SK-N-SH treated with all-trans-retinoic acid at 6 μM for 48 hours (cell line): ENCODE data around the gene TMEM131.

Source experiments
- ATAC-seq: fragments of 200-7000 bp; cut with Tn5 transposase; 3 replicates; pipeline ENCODE4 v1.9.1; 2020; ENCODE audit warnings: mild to moderate bottlenecking, moderate library complexity
- ARNTL ChIP-seq: fragments of 450-650 bp; formaldehyde crosslinking; IDR thresholded peaks from 2 replicates; pipeline ENCODE4 v1.5.0; 2020; ENCODE audit warnings: low read depth, mild to moderate bottlenecking, moderate library complexity, borderline replicate concordance
- BACH2 ChIP-seq: fragments of 250-450 bp; sonication (Bioruptor Pico); IDR thresholded peaks from 2 replicates; pipeline ENCODE4 v1.9.0; 2021; ENCODE audit warnings: mild to moderate bottlenecking, borderline replicate concordance
- CREB5 ChIP-seq: fragments of 250-450 bp; sonication (Bioruptor Pico); IDR thresholded peaks from 2 replicates; pipeline ENCODE4 v1.5.1; 2020; ENCODE audit warnings: low read depth, mild to moderate bottlenecking, moderate library complexity
- CSDC2 ChIP-seq: fragments of 250-450 bp; sonication (Bioruptor Pico); IDR thresholded peaks from 2 replicates; pipeline ENCODE4 v1.5.0; 2020; ENCODE audit warnings: mild to moderate bottlenecking, moderate library complexity
- ESRRG ChIP-seq: fragments of 250-450 bp; sonication (Bioruptor Pico); IDR thresholded peaks from 2 replicates; pipeline ENCODE4 v1.6.1; 2021; ENCODE audit warnings: mild to moderate bottlenecking
- GLIS3 ChIP-seq: fragments of 250-450 bp; sonication (Bioruptor Pico); IDR thresholded peaks from 2 replicates; pipeline ENCODE4 v1.5.0; 2020; ENCODE audit warnings: mild to moderate bottlenecking, moderate library complexity
- ISL1 ChIP-seq: fragments of 250-450 bp; sonication (Bioruptor Pico); IDR thresholded peaks from 2 replicates; pipeline ENCODE4 v2.1.2; 2022; ENCODE audit warnings: mild to moderate bottlenecking, moderate library complexity
- OSR1 ChIP-seq: fragments of 250-450 bp; sonication (Bioruptor Pico); IDR thresholded peaks from 2 replicates; pipeline ENCODE4 v1.8.0; 2022; ENCODE audit warnings: moderate library complexity, mild to moderate bottlenecking, inconsistent platforms
- PATZ1 ChIP-seq: fragments of 250-450 bp; sonication (Bioruptor Pico); IDR thresholded peaks from 2 replicates; pipeline ENCODE4 v1.8.0; 2020; ENCODE audit warnings: mild to moderate bottlenecking, moderate library complexity, borderline replicate concordance
- POU6F1 ChIP-seq: fragments of 250-450 bp; sonication (Bioruptor Pico); IDR thresholded peaks from 2 replicates; pipeline ENCODE4 v1.8.0; 2021; ENCODE audit warnings: low read depth, mild to moderate bottlenecking, moderate library complexity, borderline replicate concordance
- PPARA ChIP-seq: fragments of 250-450 bp; sonication (Bioruptor Pico); IDR thresholded peaks from 2 replicates; pipeline ENCODE4 v1.5.0; 2020; ENCODE audit warnings: mild to moderate bottlenecking, borderline replicate concordance
- RARB ChIP-seq: fragments of 250-450 bp; sonication (Bioruptor Pico); IDR thresholded peaks from 2 replicates; pipeline ENCODE4 v1.8.0; 2021; ENCODE audit warnings: mild to moderate bottlenecking, moderate library complexity
- SNAI2 ChIP-seq: fragments of 250-450 bp; sonication (Bioruptor Pico); IDR thresholded peaks from 2 replicates; pipeline ENCODE4 v1.5.0; 2020; ENCODE audit warnings: mild to moderate bottlenecking, moderate library complexity
- TCF4 ChIP-seq: fragments of 250-450 bp; sonication (Bioruptor Pico); IDR thresholded peaks from 2 replicates; pipeline ENCODE4 v1.8.0; 2021; ENCODE audit warnings: mild to moderate bottlenecking, moderate library complexity, borderline replicate concordance
- TOX ChIP-seq: fragments of 250-450 bp; sonication (Bioruptor Pico); IDR thresholded peaks from 2 replicates; pipeline ENCODE4 v1.8.0; 2021; ENCODE audit warnings: mild to moderate bottlenecking, moderate library complexity, borderline replicate concordance
- TSHZ2 ChIP-seq: fragments of 250-450 bp; sonication (Bioruptor Pico); IDR thresholded peaks from 2 replicates; pipeline ENCODE4 v1.5.0; 2020; ENCODE audit warnings: mild to moderate bottlenecking, moderate library complexity
- ZNF565 ChIP-seq: fragments of 450-650 bp; formaldehyde crosslinking; conservative IDR thresholded peaks from 2 replicates; pipeline ENCODE4 v1.5.0; 2020; ENCODE audit warnings: low read depth, mild to moderate bottlenecking, moderate library complexity
- ZNF70 ChIP-seq: fragments of 450-650 bp; formaldehyde crosslinking; IDR thresholded peaks from 2 replicates; pipeline ENCODE4 v1.5.0; 2020; ENCODE audit warnings: mild to moderate bottlenecking, moderate library complexity
- ZNF8 ChIP-seq: fragments of 450-650 bp; formaldehyde crosslinking; IDR thresholded peaks from 2 replicates; pipeline ENCODE4 v1.5.0; 2020; ENCODE audit warnings: mild to moderate bottlenecking, moderate library complexity

The TMEM131 gene

GRCh38 chr2:97714084-97714949 is 281.4 kb downstream of the TMEM131 start:
- no peak for TF ChIP-seq BACH2 (CRISPR knock-in tag)
- no peak for TF ChIP-seq RARB (CRISPR knock-in tag)
- TF ChIP-seq ZNF565 (CRISPR knock-in tag): no peak
- TF ChIP-seq GLIS3: no peak
- no peak for TF ChIP-seq CREB5 (CRISPR knock-in tag)
- TF ChIP-seq ZNF70 (CRISPR knock-in tag): no peak
- no peak for TF ChIP-seq TOX
- TF ChIP-seq CSDC2 (CRISPR knock-in tag): no peak
- TF ChIP-seq SNAI2: no peak
- TF ChIP-seq ESRRG (CRISPR knock-in tag): no peak
- no peak for TF ChIP-seq PATZ1 (CRISPR knock-in tag)
- TF ChIP-seq TCF4: no peak
- no peak for TF ChIP-seq TSHZ2 (CRISPR knock-in tag)
- no peak for ATAC-seq

- TF ChIP-seq PATZ1 (CRISPR knock-in tag) (no peak), BACH2 (CRISPR knock-in tag) (no peak), ZNF565 (CRISPR knock-in tag) (no peak), PPARA (CRISPR knock-in tag) (no peak), ZNF8 (CRISPR knock-in tag) (no peak), OSR1 (CRISPR knock-in tag) (no peak), ISL1 (CRISPR knock-in tag) (no peak), ESRRG (CRISPR knock-in tag) (no peak), POU6F1 (CRISPR knock-in tag) (no peak), ARNTL (CRISPR knock-in tag) (no peak), TSHZ2 (CRISPR knock-in tag) (no peak)
- TF ChIP-seq, all 23 proteins: peak for 0
- no peak for ATAC-seq
Observed at GRCh38 chr2:97713296-97714083, 282.3 kb downstream of the TMEM131 start, which contains the start of gene ZAP70. ZAP70 (plus strand) TSS chr2:97713576; CDS start chr2:97724037, 10,461 bp downstream.
